LoVo (cell line): ENCODE data around the gene DGLUCY.
"Not testable (repeated sequence)": the region's sequence is repeated elsewhere in the genome, so short reads cannot be mapped to it uniquely, and the experiment has no call there.

Experiments used
- DNase-seq: peaks from one replicate; pipeline ENCODE4 v3.0.0-alpha.2; 2016; ENCODE audit warnings: low spot score

DGLUCY gene

GRCh38 chr14:91215381-91215780 is 101.5 kb downstream of the DGLUCY start:
- DNase-seq: no peak

DNA sequence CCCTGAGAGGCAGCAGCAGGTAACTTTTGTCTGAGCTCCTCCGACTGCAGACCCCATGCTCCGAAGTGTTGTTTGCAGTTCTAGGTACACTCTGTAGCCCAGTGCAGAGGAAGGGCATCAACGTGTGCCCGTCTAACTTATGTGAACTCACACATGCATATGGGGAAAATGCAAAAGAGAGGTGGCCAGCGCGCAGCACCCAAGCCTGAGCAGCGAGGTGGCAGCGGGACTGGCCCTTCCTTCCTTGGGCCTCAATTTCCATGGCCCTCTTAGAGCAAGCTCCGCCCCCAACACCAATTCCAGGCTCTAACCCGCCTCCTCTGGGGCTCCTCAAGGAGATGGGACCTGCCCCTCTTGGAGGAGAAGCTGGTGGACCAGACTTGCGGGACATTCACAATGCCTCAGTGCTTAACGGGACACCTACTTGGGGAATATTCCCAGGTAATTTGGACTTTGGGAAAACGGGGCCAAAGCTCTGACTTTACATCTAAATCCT is 102.9 kb downstream of the DGLUCY start:
- DNase-seq: no peak

DNA sequence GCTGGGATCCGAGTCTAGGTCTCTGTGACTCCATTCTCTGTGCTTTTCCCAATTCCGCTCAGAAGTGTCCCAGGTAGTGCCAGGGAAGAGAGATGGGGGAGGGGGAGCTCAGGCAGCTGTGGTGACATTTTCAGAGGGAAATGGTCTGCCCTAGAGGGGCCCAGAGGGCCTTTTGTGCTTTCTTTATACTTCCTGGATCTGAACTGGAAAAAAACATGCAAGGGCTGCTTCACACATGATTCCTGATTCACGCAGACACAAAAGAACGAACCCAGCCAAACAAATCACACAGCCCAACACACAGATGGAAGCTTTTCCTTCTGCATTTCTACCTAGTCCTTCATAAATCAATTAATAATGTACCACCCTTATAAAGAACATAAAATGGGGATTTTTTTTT is 104.1 kb downstream of the DGLUCY start:
- no peak for DNase-seq

DNA sequence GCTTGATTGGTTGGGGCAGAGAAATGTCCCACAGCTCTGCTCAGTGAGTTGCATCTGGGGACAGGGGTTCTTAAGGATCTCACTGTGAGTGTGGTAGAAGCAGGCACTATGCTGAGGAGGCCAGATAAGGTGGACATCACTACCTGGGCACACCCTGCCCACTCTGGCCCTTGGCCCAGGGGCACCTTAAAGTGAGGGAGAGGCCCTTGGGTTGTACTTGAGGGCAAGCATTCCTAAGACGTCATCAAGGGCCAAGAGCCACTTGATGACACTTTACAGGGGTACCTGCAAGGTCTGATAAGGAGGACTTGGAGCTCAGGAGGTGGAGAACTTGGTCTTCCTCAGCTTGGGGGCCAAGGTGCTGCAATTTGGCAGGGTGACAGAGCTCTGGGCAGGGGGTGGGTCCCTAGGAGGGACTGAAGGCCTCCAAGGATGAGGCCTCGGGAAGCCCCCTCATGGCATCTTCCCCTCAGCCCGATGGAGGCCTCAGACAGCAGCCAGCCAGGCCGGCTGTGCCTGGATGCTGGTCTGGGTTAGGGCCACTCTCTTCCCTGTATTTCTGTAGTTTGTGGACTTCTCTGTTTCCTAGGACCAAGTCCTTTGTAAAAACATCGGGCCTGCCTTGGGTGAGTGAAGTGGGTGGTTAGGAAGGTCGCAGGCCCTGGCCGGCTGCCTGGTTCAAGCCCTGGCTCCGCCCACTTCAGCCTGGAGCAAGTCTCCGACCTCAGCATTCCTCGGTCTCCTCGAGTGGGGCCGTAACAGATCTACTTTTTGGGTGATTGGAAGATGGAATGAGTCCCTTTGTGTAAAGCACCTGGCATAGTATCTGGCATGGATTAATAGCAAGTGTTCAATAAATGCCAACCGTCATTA is 105.9 kb downstream of the DGLUCY start:
- no peak for DNase-seq

- DNase-seq: no peak
Measured at GRCh38 chr14:91220581-91221000, 106.7 kb downstream of the DGLUCY start.

- no peak for DNase-seq
Measured at GRCh38 chr14:91221270-91221669, 107.4 kb downstream of the DGLUCY start.

DNA sequence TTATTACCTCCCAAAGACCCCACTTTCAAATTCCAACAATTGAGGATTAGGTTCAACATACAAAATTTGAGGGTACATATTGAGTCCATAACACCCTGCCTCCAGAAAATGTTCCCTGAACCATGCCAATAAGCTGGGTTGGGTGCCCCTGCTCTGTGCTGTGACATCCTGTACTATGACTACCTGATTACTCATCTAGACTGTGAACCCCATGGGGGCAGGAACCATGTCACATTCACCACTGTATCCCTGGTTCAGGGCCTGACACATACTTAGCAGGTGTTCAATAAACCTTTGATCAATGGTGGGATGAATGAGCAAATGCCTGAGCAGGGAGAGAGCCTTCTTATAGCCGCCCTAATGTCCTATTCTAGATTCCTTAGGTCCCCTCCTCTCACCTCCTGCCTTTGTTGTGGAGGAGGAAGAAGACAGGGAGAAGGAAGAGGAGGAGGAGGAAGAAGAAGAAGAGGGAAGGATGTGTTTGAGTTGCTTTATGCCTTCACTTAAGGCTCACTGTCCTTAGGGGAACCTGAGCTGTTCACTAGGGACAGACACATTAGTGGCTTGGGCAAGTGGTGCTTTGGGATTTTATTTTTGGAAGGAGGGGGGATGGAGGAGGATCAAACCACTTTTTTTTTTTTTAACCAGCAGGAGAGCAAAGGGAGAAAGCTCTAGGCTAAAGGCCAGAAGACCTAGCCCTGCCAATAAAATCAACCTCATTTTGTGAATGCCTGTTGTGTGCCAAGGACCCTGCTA is 109.3 kb downstream of the DGLUCY start:
- no peak for DNase-seq

GRCh38 chr14:91225025-91225424 is 111.2 kb downstream of the DGLUCY start:
- DNase-seq: no peak

DNA sequence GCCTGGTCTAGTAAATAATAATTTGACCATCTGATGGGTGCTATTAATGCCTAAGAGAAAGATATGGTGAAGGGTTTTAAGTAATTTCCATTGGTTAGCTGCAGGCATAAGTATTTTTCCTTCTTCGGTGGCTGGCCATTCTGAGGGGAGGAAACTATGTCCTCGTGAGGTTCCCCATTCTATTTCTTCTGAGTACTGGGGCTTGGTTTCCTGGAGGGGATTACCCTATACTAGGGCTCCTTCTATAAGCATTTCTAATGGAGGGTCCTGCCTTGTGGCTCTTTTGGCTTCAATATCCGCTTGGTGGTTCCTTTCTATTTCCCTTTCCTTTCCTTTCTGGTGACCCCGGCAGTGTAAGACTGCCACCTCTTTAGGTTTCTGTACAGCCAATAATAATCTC is 112.5 kb downstream of the DGLUCY start:
- DNase-seq: not testable (repeated sequence)

DNA sequence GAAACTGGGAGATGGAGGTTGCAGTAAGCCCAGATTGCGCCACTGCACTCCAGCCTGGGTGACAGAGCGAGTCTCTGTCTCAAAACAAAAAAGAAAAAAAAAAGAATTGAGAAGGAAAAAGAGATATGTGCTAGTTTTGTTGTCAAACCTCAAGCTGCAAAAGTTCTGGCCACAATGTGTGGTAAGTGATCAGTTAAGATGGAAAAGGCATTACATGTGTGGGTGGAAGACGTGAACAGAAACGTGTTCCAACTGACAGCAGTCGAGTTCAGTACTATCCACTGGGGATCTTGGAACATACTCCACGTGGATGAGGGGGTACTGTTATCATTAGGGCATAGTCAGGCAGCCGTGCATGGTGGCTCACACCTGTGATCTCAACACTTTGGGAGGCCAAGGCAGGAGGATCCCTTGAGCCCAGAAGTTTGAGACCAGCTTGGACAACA is 113.3 kb downstream of the DGLUCY start:
- DNase-seq: no peak

DNA sequence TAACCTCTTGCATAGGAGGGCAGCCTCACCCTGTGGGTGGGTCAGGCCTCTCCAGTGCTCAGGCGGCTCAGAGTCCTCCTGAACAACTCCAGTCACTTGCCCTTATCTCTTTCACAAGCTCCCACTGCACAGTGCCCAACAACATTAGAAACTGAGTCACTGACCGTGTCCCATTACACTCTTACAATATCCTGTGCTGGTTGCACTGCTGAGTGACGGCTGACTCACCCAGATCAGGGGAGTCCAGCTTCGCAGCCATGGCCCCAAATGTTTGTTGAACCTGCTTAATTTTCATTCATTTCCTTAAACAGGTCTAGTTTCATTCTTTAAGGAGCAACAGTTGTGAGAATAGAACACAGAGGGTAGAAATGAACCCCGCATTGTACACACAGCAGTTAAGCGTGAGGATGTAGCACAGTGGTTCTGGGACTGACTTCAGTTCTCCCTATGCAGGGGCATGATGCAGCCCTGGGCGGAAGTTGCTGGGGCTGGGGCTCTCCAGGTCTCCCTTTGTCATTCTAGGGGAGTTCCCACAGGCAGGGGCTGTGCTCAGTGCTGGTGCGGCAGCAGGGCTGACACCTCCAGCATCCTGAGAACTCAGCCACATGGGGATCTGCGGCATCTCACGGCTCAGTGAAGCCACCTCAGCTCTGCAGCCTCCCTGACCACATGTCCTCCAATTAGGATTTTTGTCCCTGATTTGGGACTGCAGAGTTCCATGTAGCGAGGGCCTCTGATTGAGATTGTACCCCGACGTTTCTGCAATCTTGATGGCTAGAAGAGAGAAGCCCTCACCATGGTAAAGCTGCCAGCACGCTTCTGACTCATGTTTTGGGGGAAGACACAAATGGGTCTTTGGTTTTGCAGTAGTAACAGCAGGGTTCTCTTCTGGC is 114.5 kb downstream of the DGLUCY start:
- DNase-seq: no peak

DNA sequence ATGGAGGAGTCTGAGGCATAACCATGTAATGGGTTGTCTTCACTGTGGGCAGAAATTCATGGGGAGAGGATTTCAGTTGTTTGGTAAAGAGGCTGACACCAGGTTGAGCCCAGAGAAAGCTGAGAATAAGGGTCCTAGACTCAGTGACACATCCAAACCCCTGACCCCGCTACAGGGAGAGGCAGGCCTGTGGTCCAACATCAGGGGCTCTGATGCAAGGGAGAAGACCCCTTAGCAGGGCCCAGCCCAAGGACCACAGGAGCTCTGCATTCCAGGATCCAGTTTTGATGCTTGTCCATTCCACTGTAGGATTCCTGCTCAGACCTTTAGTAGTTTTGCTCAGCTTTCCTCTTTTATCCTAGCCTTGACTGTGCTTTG is 115.1 kb downstream of the DGLUCY start:
- no peak for DNase-seq

DNA sequence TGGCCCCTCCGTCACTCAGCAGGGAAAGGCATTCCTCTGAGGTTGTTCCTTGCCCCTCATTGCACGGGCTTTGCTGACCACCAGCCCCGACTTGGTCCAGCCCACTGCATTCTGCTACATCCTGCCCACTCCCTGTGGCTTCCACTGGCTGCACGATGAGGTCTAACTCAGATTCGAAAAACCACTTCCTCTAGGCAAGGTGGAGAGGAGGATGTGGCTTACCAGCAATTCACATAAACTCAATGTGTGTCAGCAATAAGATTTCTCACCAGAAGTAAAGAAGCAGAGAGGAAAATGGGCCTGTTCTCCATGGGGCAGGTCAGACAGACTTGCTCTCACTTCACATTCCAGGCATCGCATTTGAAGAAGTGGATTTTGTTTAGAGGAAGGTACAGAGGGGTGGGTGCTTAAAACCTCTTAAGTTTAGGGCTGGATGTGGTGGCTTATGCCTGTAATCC is 115.9 kb downstream of the DGLUCY start:
- DNase-seq: no peak

DNA sequence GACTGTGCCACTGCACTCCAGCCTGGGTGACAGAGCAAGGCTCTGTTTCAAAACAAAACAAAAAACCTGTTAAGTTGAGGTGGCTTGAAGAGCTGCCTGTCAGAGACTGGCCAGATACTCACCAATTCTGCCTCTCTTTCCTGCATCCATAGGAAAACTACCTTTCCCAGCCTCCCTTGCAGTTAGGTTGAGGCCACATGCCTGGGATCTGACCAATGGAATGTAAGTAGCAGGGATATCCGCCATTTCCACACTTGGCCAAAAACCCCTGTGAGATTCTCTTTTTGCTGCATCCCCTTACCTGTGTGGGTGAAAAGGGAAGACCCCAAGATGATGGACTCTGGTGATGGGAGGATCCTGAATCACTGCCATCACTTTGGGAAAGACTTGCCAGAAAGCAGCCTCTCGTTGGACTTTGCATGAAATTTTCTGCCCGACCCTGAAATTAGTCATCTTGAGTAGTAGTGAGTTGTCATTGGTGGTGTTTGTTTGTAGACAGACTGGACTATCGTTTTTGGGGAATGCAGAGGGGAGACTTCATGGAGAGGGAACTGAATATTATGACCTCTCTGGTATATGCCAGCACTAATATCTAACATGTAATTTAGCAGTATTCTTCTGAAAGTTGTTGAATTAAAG is 116.6 kb downstream of the DGLUCY start:
- no peak for DNase-seq

GRCh38 chr14:91231446-91231845 is 117.6 kb downstream of the DGLUCY start:
- no peak for DNase-seq

DNA sequence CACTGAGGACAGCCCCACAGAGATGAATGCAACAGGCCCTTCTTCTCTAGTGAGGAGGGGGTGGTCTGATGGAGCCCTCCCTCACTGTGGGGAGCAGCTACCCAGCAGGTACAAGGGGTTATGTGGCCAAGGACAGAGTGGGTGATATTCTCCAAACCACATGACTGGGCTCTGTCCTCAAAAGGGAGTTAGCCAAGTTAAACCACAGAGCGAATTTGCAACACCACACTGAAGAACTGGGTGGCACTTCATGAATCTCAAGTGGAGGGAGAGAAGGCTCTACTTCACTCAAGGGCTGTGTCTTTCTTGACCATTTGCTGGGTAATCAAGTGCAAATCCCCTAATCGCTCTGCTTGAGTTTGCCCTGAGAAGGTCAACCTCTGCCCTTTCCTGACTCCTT is 118.2 kb downstream of the DGLUCY start:
- no peak for DNase-seq

DNA sequence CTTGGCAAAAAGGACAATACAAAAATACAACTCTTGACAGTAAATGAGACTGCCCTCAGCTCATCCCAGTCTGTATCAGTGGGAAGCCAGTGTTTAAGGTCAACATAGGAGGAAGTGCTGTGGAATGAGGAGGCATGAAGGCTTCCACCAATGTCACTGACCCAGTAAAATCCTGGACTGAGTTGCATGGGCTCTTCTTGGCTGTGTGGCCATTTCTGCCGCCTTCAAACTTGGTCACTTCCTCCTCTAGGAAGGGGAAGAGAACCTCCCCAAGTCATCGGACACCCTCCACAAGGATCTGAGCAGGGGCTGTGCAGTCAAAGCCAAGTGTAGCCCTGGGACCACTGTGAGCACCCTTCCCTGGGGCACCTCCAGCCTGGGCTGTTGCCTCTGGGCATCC is 118.7 kb downstream of the DGLUCY start:
- DNase-seq: no peak

DNA sequence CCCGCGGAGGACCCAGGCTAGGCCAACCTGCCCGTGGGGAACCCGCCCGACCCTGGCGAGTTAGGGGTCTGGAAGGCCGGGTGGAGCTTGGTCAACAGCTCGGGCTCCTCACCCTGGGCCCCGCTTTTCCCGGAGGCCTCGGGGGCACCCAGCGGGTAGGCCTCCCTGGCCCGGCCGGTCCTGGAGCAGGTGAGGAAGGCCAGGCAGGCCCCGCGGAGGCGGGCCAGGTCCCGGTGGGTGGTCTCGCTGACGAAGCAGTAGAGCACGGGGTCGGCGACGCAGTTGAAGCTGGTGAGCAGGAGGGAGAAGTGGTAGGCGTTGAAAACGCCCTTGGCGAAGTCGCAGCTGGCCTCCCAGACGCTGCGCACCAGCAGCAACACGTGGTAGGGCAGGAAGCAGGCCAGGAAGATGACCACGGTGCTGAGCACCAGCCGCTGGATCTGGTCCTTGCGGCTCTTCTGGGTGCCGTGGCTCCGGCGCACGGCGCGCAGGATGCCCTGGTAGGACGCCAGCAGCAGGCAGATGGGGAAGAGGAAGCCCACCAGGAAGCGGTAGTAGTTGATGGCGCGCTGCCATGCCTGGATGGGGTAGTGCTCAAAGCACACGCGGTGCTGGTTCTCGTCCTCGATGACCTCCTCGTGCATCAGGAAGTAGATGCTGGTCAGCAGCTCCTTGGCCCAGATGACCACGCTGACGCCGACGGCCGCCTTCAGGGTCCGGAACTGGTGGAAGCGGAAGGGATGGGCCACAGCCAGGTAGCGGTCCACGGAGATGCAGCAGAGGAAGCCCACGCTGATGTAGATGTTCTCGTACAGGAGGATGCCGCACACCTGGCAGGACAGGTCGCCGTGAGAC is 120.3 kb downstream of the DGLUCY start:
- DNase-seq: no peak

GRCh38 chr14:91234791-91235114 is 120.9 kb downstream of the DGLUCY start:
- DNase-seq: no peak

DNA sequence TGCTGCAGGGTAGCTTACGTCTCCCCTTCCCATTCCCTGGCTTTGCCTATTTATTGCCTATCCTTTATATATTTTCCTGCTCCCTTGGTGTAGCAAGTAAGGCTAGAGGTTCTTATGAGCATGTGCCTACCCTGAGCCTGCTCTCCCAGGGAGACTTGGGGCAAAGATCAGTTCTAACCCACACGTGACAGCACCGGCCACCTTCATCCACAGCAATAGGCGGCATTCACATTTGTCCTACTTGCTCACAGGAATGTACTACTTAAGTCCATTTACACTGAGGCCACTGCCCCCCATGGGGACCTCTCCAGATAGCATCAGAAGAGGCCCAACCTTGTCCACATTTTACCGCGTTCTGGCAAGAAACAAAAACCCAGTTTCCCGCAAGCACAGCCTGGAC is 122.0 kb downstream of the DGLUCY start:
- no peak for DNase-seq

DNA sequence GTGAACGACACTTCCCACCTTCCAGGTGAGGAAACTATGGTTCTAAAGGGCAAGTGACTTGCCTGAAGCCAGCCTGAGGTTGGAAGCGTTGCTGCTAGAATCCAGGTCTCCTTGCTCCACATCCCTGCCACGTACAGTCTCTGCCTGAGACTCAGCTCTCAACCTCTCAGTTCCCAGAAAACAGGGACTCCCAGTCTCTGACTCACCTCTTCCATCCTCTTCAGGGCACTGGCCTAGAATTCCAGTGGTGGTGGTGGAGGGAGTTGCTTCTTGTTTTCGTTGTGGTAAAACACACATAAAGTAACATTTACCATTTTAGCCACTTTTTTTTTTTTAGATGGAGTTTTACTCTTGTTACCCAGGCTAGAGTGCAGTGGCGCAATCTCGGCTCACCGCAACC is 123.3 kb downstream of the DGLUCY start:
- no peak for DNase-seq
